Cardiac muscle cell (in vitro differentiated cells and primary cell): Measurements from ENCODE around the gene CRIM1. TPM values are rescaled to one million over a fixed set of nuclear protein-coding genes. Genes with fewer than 3 reads are reported as not detected.
A peak's percentile ranks its signal among the peaks of the same experiment; 100 is the strongest.

Experiments used
- DNase-seq, 2 donors: peaks; one replicate each; pipeline versions ENCODE4 v3.0.0 to v3.0.0-alpha.2; 2010 to 2017; ENCODE audit warnings: low read depth in 1 of 2, low spot score in 1 of 2
- H3K27ac ChIP-seq: fragments of 200-600 bp; sonication (generic); 2 replicates; pipeline ENCODE4 v1.5.1; 2016
- H3K27me3 ChIP-seq: fragments of 200-600 bp; sonication (generic); 2 replicates; pipeline ENCODE4 v1.6.0; 2016; ENCODE audit warnings: control low read depth
- H3K36me3 ChIP-seq: fragments of 200-600 bp; sonication (generic); 2 replicates; pipeline ENCODE4 v1.5.1; 2016; ENCODE audit warnings: control low read depth
- H3K4me1 ChIP-seq: fragments of 200-600 bp; sonication (generic); 2 replicates; pipeline ENCODE4 v1.8.1; 2017; ENCODE audit warnings: low read depth, mild to moderate bottlenecking, mixed run types
- H3K4me3 ChIP-seq: fragments of 200-600 bp; sonication (generic); 2 replicates; pipeline ENCODE4 v1.5.1; 2016; ENCODE audit warnings: mild to moderate bottlenecking
- H3K9me3 ChIP-seq: fragments of 200-600 bp; sonication (generic); 2 replicates; pipeline ENCODE4 v1.5.1; 2017; ENCODE audit warnings: low read depth, mild to moderate bottlenecking, control low read depth
- polyA plus RNA-seq: library from polyadenylated mRNA; unstranded; fragments of >200 nt; fragmentation: Nextera tagmentation; extraction: Ambion mirVana; gene quantifications from 2 replicates; pipeline ENCODE4 v1.2.1, GENCODE V29; 2016
- total RNA-seq: library from RNA; depleted of rRNA; stranded (reverse); fragments of >200 nt; gene quantifications from 2 replicates; pipeline ENCODE4 v1.2.3, GENCODE V29; 2016
- TF ChIP-seq, protein P1 (sequence below): IDR thresholded peaks from 2 replicates; pipeline ENCODE4 v1.5.1; 2012; ENCODE audit warnings: low read depth, mild to moderate bottlenecking, low read length

The CRIM1 gene
- total and polyA plus RNA-seq, 2 experiments from 2014 or later = 2.4 to 5.4 TPM

DNA sequence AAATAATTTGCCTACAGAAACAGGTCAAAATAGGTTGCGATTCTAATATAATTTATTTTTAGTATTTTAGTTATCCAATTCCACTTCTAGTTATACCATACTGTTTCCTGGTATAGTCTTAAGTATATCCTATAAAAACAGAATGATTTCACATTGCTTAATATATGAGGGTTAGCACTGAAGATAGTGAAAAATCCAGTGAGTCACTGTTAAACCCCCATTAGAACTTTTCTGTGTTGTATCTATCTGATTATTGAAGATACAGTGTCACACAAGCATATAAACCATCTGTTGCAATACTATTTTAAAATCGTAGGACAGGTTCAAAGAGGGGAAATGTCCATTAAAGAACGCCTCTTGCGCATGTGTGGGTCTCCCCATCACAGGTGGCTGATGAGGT lies 132.4 kb downstream of the CRIM1 start:
- TF ChIP-seq, protein P1, sequence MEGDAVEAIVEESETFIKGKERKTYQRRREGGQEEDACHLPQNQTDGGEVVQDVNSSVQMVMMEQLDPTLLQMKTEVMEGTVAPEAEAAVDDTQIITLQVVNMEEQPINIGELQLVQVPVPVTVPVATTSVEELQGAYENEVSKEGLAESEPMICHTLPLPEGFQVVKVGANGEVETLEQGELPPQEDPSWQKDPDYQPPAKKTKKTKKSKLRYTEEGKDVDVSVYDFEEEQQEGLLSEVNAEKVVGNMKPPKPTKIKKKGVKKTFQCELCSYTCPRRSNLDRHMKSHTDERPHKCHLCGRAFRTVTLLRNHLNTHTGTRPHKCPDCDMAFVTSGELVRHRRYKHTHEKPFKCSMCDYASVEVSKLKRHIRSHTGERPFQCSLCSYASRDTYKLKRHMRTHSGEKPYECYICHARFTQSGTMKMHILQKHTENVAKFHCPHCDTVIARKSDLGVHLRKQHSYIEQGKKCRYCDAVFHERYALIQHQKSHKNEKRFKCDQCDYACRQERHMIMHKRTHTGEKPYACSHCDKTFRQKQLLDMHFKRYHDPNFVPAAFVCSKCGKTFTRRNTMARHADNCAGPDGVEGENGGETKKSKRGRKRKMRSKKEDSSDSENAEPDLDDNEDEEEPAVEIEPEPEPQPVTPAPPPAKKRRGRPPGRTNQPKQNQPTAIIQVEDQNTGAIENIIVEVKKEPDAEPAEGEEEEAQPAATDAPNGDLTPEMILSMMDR = no peak
- no peaks in the 10 kb centered on the region for H3K9me3 ChIP-seq
- H3K27me3 ChIP-seq = peaks cover 87% of the 10 kb centered on the region
- no peak overlapping the region for H3K27ac ChIP-seq
- no peak for DNase-seq
- H3K4me1 ChIP-seq = peaks cover 18% of the 10 kb centered on the region
- no peaks in the 10 kb centered on the region for H3K36me3 ChIP-seq
- H3K4me3 ChIP-seq = no peak overlapping the region

DNA sequence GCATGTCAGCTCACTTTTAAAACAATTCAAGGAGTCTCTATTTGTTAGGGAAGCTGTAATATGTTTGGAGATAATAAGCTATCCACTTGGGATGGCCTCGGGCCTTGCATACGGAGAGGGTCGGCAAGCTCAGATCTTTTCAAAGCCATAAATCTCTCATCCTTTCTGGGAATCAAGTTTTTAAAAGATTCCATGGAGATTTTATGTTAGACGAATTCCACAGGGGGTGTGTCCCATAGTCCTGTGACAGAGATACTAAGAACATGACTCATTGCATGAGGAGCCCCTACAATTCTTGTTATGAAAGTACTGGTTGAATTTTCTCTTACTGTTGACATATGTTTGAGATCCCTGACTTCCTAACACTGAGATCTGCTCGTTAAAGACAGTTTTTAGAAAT lies 133.7 kb downstream of the CRIM1 start:
- peaks cover 79% of the 10 kb centered on the region for H3K27me3 ChIP-seq
- peak in 1 of 2 donors; percentile 57 for DNase-seq
- no peaks in the 10 kb centered on the region for H3K9me3 ChIP-seq
- H3K27ac ChIP-seq = no peak overlapping the region
- TF ChIP-seq, protein P1 = no peak
- H3K4me1 ChIP-seq = peaks cover 19% of the 10 kb centered on the region
- no peak overlapping the region for H3K4me3 ChIP-seq
- no peaks in the 10 kb centered on the region for H3K36me3 ChIP-seq

DNA sequence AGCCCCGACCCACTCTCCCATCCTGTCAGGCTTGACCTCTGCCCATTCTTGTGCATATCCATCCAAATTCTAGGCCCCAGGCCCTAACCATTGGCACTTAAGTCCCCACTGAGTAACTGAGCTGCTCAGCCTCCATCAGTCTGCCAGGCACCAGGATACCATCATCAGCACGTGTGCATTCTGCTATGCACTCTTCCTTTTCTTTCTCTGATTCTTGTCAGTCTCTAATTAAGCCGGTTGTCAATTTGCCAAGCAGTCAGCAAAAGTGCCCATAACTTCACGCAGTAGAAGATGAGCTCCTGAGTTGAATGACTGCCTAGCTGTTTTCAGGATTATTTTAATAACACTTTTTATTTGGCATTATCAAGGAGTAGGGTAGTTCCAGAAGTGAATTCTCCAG lies 135.2 kb downstream of the CRIM1 start:
- DNase-seq = no peak
- Histone ChIP-seq H3K4me3 (no peak overlapping the region), H3K36me3 (no peaks in the 10 kb centered on the region), H3K4me1 (peaks cover 19% of the 10 kb centered on the region), H3K27me3 (peaks cover 74% of the 10 kb centered on the region), H3K9me3 (no peaks in the 10 kb centered on the region), H3K27ac (no peak overlapping the region)
- TF ChIP-seq, protein P1 = no peak

DNA sequence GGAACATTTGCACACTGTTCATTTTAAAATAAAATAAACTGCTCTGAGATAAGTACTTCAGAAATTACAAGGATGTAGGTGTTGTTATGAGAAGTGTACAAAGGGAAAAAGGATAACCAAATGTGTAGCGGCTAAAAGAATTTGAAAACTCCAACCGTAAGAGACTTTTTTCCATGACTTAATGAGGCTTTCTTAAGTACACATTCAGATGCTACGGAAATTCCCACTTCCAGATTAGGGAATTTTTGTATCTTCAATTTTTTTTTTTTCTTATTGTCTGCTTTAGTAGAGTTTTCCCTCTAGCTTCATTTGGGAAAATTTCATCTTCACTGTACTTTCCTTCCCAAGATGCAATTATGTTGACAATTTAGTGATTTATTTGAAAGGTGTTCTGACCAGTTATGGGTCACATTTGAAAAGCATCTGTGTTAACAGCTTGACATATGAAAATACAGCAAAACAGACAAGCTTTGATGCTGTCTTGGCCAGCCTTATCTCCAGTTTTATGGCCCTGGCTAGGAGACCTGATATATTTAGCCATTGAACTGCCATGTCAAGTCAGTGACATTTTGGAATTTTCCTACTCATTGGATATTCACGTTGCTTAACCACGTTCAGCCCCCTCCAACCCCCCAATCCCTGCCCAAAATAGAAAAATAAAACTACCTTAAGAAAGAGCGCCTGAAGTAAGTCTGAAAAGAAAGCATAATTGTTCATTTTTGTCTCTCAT lies 136.8 kb downstream of the CRIM1 start:
- TF ChIP-seq, protein P1 = no peak

DNA sequence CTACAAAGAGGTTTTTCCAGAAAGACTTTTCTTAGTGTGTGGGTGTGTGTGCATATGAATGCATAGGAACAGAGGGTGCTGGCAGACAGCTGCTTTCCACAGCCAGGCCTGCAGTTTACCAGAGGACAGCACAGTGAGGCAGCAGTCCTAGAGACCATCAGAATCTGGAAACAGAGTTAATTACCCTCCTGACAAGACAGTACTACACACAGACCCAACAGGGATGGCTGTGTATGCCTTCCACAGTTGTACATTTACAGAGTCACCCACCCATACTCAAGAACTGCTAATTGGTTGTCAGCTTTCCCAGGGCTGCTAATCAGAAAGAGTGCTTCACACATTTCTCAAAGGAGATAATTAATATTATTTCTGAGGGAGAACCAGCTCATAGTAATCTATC lies 137.7 kb downstream of the CRIM1 start:
- H3K4me1 ChIP-seq = peaks cover 10% of the 10 kb centered on the region
- TF ChIP-seq, protein P1 = no peak
- no peaks in the 10 kb centered on the region for H3K9me3 ChIP-seq
- peaks cover 71% of the 10 kb centered on the region for H3K27me3 ChIP-seq
- no peak overlapping the region for H3K27ac ChIP-seq
- no peaks in the 10 kb centered on the region for H3K36me3 ChIP-seq
- no peak for DNase-seq
- no peak overlapping the region for H3K4me3 ChIP-seq

More for the DNA sequence above, 136.8 kb downstream of the CRIM1 start:
- H3K9me3 ChIP-seq = no peaks in the 10 kb centered on the region
- H3K27ac ChIP-seq = no peak overlapping the region
- H3K36me3 ChIP-seq = no peaks in the 10 kb centered on the region
- peaks cover 10% of the 10 kb centered on the region for H3K4me1 ChIP-seq
- peaks cover 71% of the 10 kb centered on the region for H3K27me3 ChIP-seq
- peak; percentile 29 to 31 for DNase-seq
- H3K4me3 ChIP-seq = no peak overlapping the region
